CD4-positive, alpha-beta T cell treated with Interleukin-4 for 4 hours (primary cell): Measurements from ENCODE around the gene ZNF565.
A peak's percentile ranks its signal among the peaks of the same experiment; 100 is the strongest.
"Not testable (repeated sequence)": the region's sequence is repeated elsewhere in the genome, so short reads cannot be mapped to it uniquely, and the experiment has no call there.

Source experiments
- DNase-seq: peaks from one replicate; pipeline ENCODE4 v3.0.0-alpha.2; 2020

ZNF565 gene

GRCh38 chr19:36214386-36215275, at the start of gene ZNF565, which contains the start of gene ZNF146:
Gene ZNF565, minus strand, starts transcription at chr19:36214665. Its CDS starts 12,680 bp downstream, at chr19:36201985.
Gene ZNF146, plus strand, starts transcription at chr19:36215106. Its CDS starts 21,335 bp downstream, at chr19:36236441.
- peak; percentile 97 for DNase-seq

- no peak for DNase-seq
Measured at GRCh38 chr19:36259211-36259610, 44.7 kb upstream of the ZNF565 start.

- DNase-seq: no peak
Measured at GRCh38 chr19:36258028-36258875, 43.8 kb upstream of the ZNF565 start.

GRCh38 chr19:36257520-36257876, 43.0 kb upstream of the ZNF565 start:
- DNase-seq: no peak

GRCh38 chr19:36256853-36257519, 42.5 kb upstream of the ZNF565 start:
- DNase-seq: no peak

GRCh38 chr19:36256064-36256463, 41.6 kb upstream of the ZNF565 start:
- no peak for DNase-seq

- no peak for DNase-seq
Measured at GRCh38 chr19:36255316-36255715, 40.9 kb upstream of the ZNF565 start.

GRCh38 chr19:36254848-36255247, 40.4 kb upstream of the ZNF565 start:
- no peak for DNase-seq

- DNase-seq: no peak
Measured at GRCh38 chr19:36252047-36252446, 37.6 kb upstream of the ZNF565 start.

GRCh38 chr19:36246006-36246481, 31.6 kb upstream of the ZNF565 start:
- DNase-seq: no peak

- no peak for DNase-seq
Measured at GRCh38 chr19:36245210-36246005, 30.9 kb upstream of the ZNF565 start.

- DNase-seq: no peak
Measured at GRCh38 chr19:36244066-36244465, 29.6 kb upstream of the ZNF565 start.

GRCh38 chr19:36236946-36237310, 22.5 kb upstream of the ZNF565 start:
- DNase-seq: no peak

GRCh38 chr19:36236304-36236945, 22.0 kb upstream of the ZNF565 start:
- DNase-seq: no peak

GRCh38 chr19:36233626-36234025, 19.2 kb upstream of the ZNF565 start:
- not testable (repeated sequence) for DNase-seq

- DNase-seq: no peak
Measured at GRCh38 chr19:36225219-36225892, 10.9 kb upstream of the ZNF565 start.

GRCh38 chr19:36222503-36222902, 8.0 kb upstream of the ZNF565 start:
- no peak for DNase-seq

GRCh38 chr19:36221474-36221873, 7.0 kb upstream of the ZNF565 start:
- no peak for DNase-seq

- no peak for DNase-seq
Measured at GRCh38 chr19:36215276-36216123, 1.0 kb upstream of the ZNF565 start.

- no peak for DNase-seq
Measured at GRCh38 chr19:36212895-36213294, 1.6 kb downstream of the ZNF565 start.
